GM23338 (cell line): ENCODE data around the gene KREMEN2.

Source experiments
- CTCF ChIP-seq, 2 experiments: fragments of 200-600 bp in 1 of 2; sonication (generic) in 1 of 2; conservative IDR thresholded peaks; 2 replicates each; pipeline versions ENCODE4 v1.5.1 to v1.6.1; 2016 to 2017; ENCODE audit warnings: antibody characterized with exemption in 2 of 2, low read depth in 2 of 2, mild to moderate bottlenecking in 2 of 2, moderate library complexity in 1 of 2
- ETS1 ChIP-seq: IDR thresholded peaks from 2 replicates; pipeline ENCODE4 v1.6.1; 2016; ENCODE audit warnings: antibody characterized with exemption
- EZH2phosphoT487 ChIP-seq: fragments of 200-600 bp; sonication (generic); IDR thresholded peaks from one replicate; pipeline ENCODE4 v1.8.1; 2018; ENCODE audit warnings: antibody characterized with exemption; ENCODE audit not compliant: unreplicated experiment

- no peak for TF ChIP-seq EZH2phosphoT487
- no peak for TF ChIP-seq CTCF (conservative IDR thresholded peaks at IDR 0.05; ENCODE audit: low read depth in 2 of 2)
- TF ChIP-seq ETS1 = no peak
Measured at GRCh38 chr16:2968368-2968737, 4.3 kb downstream of the KREMEN2 start.
